ENCODE measurements around the gene STK4. TPM values are rescaled to one million over a fixed set of nuclear protein-coding genes. Genes with fewer than 3 reads are reported as not detected.

Gene STK4
- 11.4 to 14.1 TPM (median 12.0 TPM) in 5 replicates for total RNA-seq (2022; extraction: Qiagen RNA extraction)

DNA sequence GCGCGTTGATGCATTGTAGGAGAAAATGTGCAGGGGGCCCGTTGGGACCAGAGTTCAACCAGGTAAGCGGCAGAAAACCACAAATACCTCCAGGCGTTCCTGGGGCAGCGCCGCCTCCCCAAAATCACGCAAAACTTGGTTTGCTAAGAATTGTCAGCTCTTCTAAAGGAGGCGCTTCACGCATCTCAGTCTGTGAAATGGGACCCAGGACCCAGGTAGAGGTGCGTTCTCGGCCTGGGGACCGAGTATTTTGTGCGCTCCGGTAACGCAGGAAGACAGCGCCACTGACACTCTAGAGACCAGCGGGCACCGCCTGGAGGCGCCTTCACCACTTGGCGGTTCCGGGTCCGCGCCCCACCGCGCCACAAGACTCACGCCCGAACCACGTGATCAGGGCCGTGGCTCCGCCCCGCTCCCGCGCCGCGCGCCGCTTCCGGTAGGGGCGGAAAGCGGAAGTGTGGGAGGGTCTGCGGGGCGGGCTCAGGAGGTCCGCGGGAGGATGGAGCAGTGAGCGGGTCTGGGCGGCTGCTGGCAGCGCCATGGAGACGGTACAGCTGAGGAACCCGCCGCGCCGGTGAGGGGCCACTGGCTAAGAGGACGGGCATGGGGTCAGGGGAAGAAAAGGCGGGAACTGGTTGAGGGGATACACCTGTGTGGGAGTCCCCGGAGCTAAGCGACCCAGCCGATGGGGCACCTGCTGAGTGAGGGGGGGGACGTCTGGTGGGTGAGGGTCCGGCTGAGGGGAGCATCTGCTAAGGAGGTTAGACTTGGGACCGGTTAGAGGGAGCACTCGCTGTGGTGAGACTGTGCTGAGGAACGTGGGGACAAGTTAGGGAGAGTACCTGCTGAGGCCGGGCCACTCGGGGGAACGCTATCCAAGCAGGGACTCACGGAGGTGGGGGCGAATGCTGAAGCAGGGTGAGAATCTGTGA, at the start of gene STK4:
TSS of gene STK4 (plus strand) at position 483 of the 932 bp plus-strand sequence. CDS start at position 540, 57 bp downstream.

GRCh38 chr20:44960103-44960852, 6.0 kb upstream of the STK4 start, which contains the start of gene TOMM34:
TOMM34 (minus strand) TSS chr20:44960397; CDS start chr20:44960333, 64 bp downstream.

GRCh38 chr20:45100563-45101245, 134.4 kb downstream of the STK4 start, which contains the start of gene KCNS1:
KCNS1 (minus strand) TSS chr20:45101127; CDS start chr20:45099236, 1,891 bp downstream.

GRCh38 chr20:45114465-45115385, 148.4 kb downstream of the STK4 start, which contains the start of gene WFDC5:
WFDC5 (minus strand) TSS chr20:45115174; CDS start chr20:45115083, 91 bp downstream.

DNA sequence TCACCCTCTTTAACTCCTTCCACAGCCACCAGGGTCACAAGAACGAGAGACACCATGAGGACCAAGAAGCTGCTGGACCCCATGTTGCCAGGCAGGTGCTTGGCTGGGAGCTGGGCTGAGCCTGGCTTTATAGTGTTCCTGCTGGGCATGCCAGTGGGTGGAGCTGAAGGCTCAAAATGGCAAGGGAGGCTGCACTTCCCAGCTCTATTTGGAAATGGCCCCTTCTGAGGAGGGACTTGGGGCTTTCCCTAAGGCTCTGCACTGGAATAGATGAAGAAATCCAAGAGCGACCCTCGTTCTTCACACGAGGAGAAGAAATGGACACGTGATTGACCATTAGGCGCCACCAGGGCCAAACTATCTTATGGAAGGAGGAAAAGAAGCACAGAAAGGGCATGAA, 158.1 kb downstream of the STK4 start, which contains the start of gene WFDC12:
TSS of gene WFDC12 (minus strand) at position 101 of the 400 bp plus-strand sequence. CDS start at position 83, 18 bp downstream.

Other genes with a start within 250 kb of the STK4 start
- gene KCNK15, start 220.6 kb upstream of the STK4 start, total RNA-seq (2022; extraction: Qiagen RNA extraction), result 0.23 to 0.71 TPM (median 0.53 TPM) in 5 replicates
- 1.6 to 2.0 TPM (median 1.8 TPM) in 5 replicates for gene RIMS4, start 156.0 kb upstream of the STK4 start, total RNA-seq (2022; extraction: Qiagen RNA extraction)
- 183 to 210 TPM (median 187 TPM) in 5 replicates for gene YWHAB, start 80.8 kb upstream of the STK4 start, total RNA-seq (2022; extraction: Qiagen RNA extraction)
- 8.7 to 18.7 TPM (median 15.3 TPM) in 5 replicates for gene PABPC1L, start 56.5 kb upstream of the STK4 start, total RNA-seq (2022; extraction: Qiagen RNA extraction)
- 38.6 to 44.3 TPM (median 41.2 TPM) in 5 replicates for gene TOMM34, start 6.1 kb upstream of the STK4 start, total RNA-seq (2022; extraction: Qiagen RNA extraction)
- not detected in 5 replicates for gene KCNS1, start 134.6 kb downstream of the STK4 start, total RNA-seq (2022; extraction: Qiagen RNA extraction)
- gene WFDC5, start 148.7 kb downstream of the STK4 start, total RNA-seq (2022; extraction: Qiagen RNA extraction), result 0.08 TPM in 1 of 5 replicates, not detected in the others
- not detected in 5 replicates for gene WFDC12, start 158.0 kb downstream of the STK4 start, total RNA-seq (2022; extraction: Qiagen RNA extraction)
- gene PI3, start 208.4 kb downstream of the STK4 start, total RNA-seq (2022; extraction: Qiagen RNA extraction), result 2.6 to 5.1 TPM (median 3.0 TPM) in 5 replicates
- not detected in 5 replicates for gene SEMG1, start 240.5 kb downstream of the STK4 start, total RNA-seq (2022; extraction: Qiagen RNA extraction)